H1 (cell line): ENCODE measurements around the gene EFHC1. TPM values are rescaled to one million over a fixed set of nuclear protein-coding genes. Genes with fewer than 3 reads are reported as not detected.

ENCODE experiments used
- BACH1 ChIP-seq: IDR thresholded peaks from 2 replicates; pipeline ENCODE4 v1.6.1; 2012; ENCODE audit warnings: low read length, improper control_type of control experiment
- BCL11A ChIP-seq, 2 experiments: IDR thresholded peaks; one replicate each; pipeline ENCODE4 v1.6.1; 2011; ENCODE audit warnings: low read depth in 2 of 2, low read length in 2 of 2, mild to moderate bottlenecking in 2 of 2
- HDAC6 ChIP-seq: IDR thresholded peaks from one replicate; pipeline ENCODE4 v1.7.1; 2012; ENCODE audit warnings: low read depth, mild to moderate bottlenecking, inconsistent platforms, low read length, moderate library complexity
- JUN ChIP-seq: IDR thresholded peaks from 2 replicates; pipeline ENCODE4 v1.6.1; 2011; ENCODE audit warnings: low read depth, mild to moderate bottlenecking, improper control_type of control experiment, low read length
- NRF1 ChIP-seq: IDR thresholded peaks from 2 replicates; pipeline ENCODE4 v1.6.1; 2011; ENCODE audit warnings: mild to moderate bottlenecking, low read depth, low read length, improper control_type of control experiment
- TAF1 ChIP-seq: IDR thresholded peaks from 2 replicates; pipeline ENCODE4 v1.6.1; 2011; ENCODE audit warnings: mild to moderate bottlenecking, low read depth, low read length
- polyA plus RNA-seq, 7 experiments: library from polyadenylated mRNA; depleted of rRNA in 3 of 7; stranded (reverse) in 5 of 7; unstranded in 2 of 7; fragments of >200 nt in 5 of 7; fragments of 200-250 nt in 2 of 7; gene quantifications; 1 replicate in 5 of 7; 2 replicates in 1 of 7; 4 replicates in 1 of 7; pipeline versions ENCODE4 v1.2.1 to v1.2.3, GENCODE V29; 2011 to 2013; ENCODE audit warnings: missing spikeins in 2 of 7, mixed read lengths in 2 of 7
- total RNA-seq: library from RNA; stranded (reverse); fragmentation: NEBNext Ultra II Directional; extraction: Animal tissue kit (Norgen Biotek cat#: 25700); gene quantifications from 2 replicates; pipeline ENCODE4 v1.2.1, GENCODE V29; 2021
- TF ChIP-seq, protein P1 (sequence below): IDR thresholded peaks from 2 replicates; pipeline ENCODE4 v1.6.1; 2011; ENCODE audit warnings: low read depth, mild to moderate bottlenecking, low read length; ENCODE audit not compliant: insufficient read depth

Gene EFHC1
- total and polyA plus RNA-seq, 2 of the 8 experiments (the other 6 are each of a cell fraction or from before 2014, with no cell fraction given) = 10.5 to 16.4 TPM

DNA sequence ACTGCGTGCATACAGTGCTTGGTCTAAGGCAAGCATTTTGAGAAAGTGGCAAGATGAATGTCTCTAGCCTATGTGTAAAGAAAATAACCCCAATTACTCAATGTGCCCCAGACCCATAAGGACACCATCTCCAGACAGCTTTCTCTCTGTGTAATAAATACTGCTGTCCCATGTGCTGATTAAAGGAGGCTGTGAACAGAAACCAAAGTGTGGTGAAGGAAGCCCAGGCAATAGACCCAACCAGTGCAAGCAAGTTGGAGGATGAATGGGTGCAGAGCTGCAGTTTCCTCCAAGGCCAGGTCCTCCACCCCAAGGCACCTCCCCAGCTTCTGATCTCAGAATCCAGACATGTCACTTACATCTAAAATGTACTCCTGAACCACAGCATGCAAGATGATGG is 96.1 kb downstream of the EFHC1 start (continued):
- TF ChIP-seq NRF1 = no peak
- TF ChIP-seq, protein P1, sequence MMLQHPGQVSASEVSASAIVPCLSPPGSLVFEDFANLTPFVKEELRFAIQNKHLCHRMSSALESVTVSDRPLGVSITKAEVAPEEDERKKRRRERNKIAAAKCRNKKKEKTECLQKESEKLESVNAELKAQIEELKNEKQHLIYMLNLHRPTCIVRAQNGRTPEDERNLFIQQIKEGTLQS = no peak
- TF ChIP-seq BACH1 = no peak
- TF ChIP-seq JUN = no peak
- TF ChIP-seq BCL11A (IDR thresholded peaks at IDR 0.05; ENCODE audit: low read depth in 2 of 2, low read length in 2 of 2) = no peak
- no peak for TF ChIP-seq HDAC6
- no peak for TF ChIP-seq TAF1
